Smooth muscle cell (in vitro differentiated cells): Measurements from ENCODE around the gene ADAP1. TPM values are rescaled to one million over a fixed set of nuclear protein-coding genes. Genes with fewer than 3 reads are reported as not detected.

Experiments
- DNase-seq: peaks from one replicate; lab custom pipeline; 2025; ENCODE audit not compliant: unreplicated experiment; lab: John Stamatoyannopoulos, UW
- H2AFZ ChIP-seq: fragments of 200-600 bp; sonication (generic); 2 replicates; pipeline ENCODE4 v1.6.0; 2016; ENCODE audit warnings: antibody characterized with exemption, low read depth, mild to moderate bottlenecking
- H3F3A ChIP-seq: fragments of 200-600 bp; sonication (generic); 2 replicates; pipeline ENCODE4 v1.6.0; 2017; ENCODE audit warnings: antibody characterized with exemption, low read depth
- H3K27ac ChIP-seq: fragments of 200-600 bp; sonication (generic); 2 replicates; pipeline ENCODE4 v1.5.1; 2016; ENCODE audit warnings: low read depth, mild to moderate bottlenecking
- H3K27me3 ChIP-seq: fragments of 200-600 bp; sonication (generic); 2 replicates; pipeline ENCODE4 v1.6.1; 2016; ENCODE audit warnings: low read depth, mild to moderate bottlenecking
- H3K36me3 ChIP-seq: fragments of 200-600 bp; sonication (generic); 2 replicates; pipeline ENCODE4 v1.5.1; 2016; ENCODE audit warnings: low read depth
- H3K4me1 ChIP-seq: fragments of 200-600 bp; sonication (generic); 2 replicates; pipeline ENCODE4 v1.5.1; 2016; ENCODE audit warnings: low read depth
- H3K4me2 ChIP-seq: fragments of 200-600 bp; sonication (generic); 2 replicates; pipeline ENCODE4 v1.6.0; 2016; ENCODE audit warnings: mild to moderate bottlenecking
- H3K4me3 ChIP-seq: fragments of 200-600 bp; sonication (generic); 2 replicates; pipeline ENCODE4 v1.5.1; 2016; ENCODE audit warnings: mild to moderate bottlenecking
- H3K79me2 ChIP-seq: fragments of 200-600 bp; sonication (generic); 2 replicates; pipeline ENCODE4 v1.6.0; 2016; ENCODE audit warnings: low read depth, mild to moderate bottlenecking
- H3K9ac ChIP-seq: fragments of 200-600 bp; sonication (generic); 2 replicates; pipeline ENCODE4 v1.6.0; 2016; ENCODE audit warnings: low read depth
- H3K9me3 ChIP-seq: fragments of 200-600 bp; sonication (generic); replicated peaks from 2 replicates; pipeline ENCODE4 v1.5.1; 2016; ENCODE audit warnings: low read depth
- H4K20me1 ChIP-seq: fragments of 200-600 bp; sonication (generic); 2 replicates; pipeline ENCODE4 v1.6.0; 2016; ENCODE audit warnings: low read depth
- CTCF ChIP-seq: fragments of 200-600 bp; sonication (generic); IDR thresholded peaks from 2 replicates; pipeline ENCODE4 v1.5.1; 2017; ENCODE audit warnings: borderline replicate concordance, mild to moderate bottlenecking, antibody characterized with exemption; ENCODE audit not compliant: insufficient read depth, poor library complexity, severe bottlenecking
- WGBS: methylation state at CpG from one replicate; pipeline ENCODE4 v1.1.7; 2016; ENCODE audit warnings: low lambda C conversion rate; 5-methylcytosine and 5-hydroxymethylcytosine counted together
- polyA plus RNA-seq: library from polyadenylated mRNA; unstranded; fragments of >200 nt; fragmentation: Nextera tagmentation; extraction: Ambion mirVana; gene quantifications from 2 replicates; pipeline ENCODE4 v1.2.1, GENCODE V29; 2016
- total RNA-seq: library from RNA; depleted of rRNA; stranded (reverse); fragments of >200 nt; gene quantifications from 2 replicates; pipeline ENCODE4 v1.2.3, GENCODE V29; 2014

ADAP1 gene
- total and polyA plus RNA-seq, 2 experiments from 2014 or later = 1.3 to 2.0 TPM

- DNase-seq = no peak
- Histone ChIP-seq H3K9ac (no peak overlapping the region), H4K20me1 (no peaks in the 10 kb centered on the region), H3K4me1 (no peaks in the 10 kb centered on the region), H3K27ac (no peak overlapping the region), H3K9me3 (no peaks in the 10 kb centered on the region), H3K4me3 (no peak overlapping the region), H2AFZ (no peak overlapping the region), H3K27me3 (no peaks in the 10 kb centered on the region), H3K4me2 (no peak overlapping the region), H3K36me3 (peaks cover 10% of the 10 kb centered on the region), H3K79me2 (no peaks in the 10 kb centered on the region), H3F3A (no peaks in the 10 kb centered on the region)
- TF ChIP-seq CTCF = no peak
- 86% methylated on average over 16 of the region's 16 CpGs for WGBS
Measured at GRCh38 chr7:859359-860030, 95.0 kb downstream of the ADAP1 start.

GRCh38 chr7:857661-858060 is 96.8 kb downstream of the ADAP1 start:
- no peak for TF ChIP-seq CTCF
- 98% methylated on average over 9 of the region's 9 CpGs for WGBS
- H3K4me1 ChIP-seq = no peaks in the 10 kb centered on the region
- no peak overlapping the region for H3K27ac ChIP-seq
- H3K79me2 ChIP-seq = no peaks in the 10 kb centered on the region
- H3K9ac ChIP-seq = no peak overlapping the region
- DNase-seq = no peak
- H3K27me3 ChIP-seq = no peaks in the 10 kb centered on the region
- no peak overlapping the region for H2AFZ ChIP-seq
- no peaks in the 10 kb centered on the region for H3F3A ChIP-seq
- peaks cover 10% of the 10 kb centered on the region for H3K36me3 ChIP-seq
- H3K4me3 ChIP-seq = no peak overlapping the region
- H4K20me1 ChIP-seq = no peaks in the 10 kb centered on the region
- no peaks in the 10 kb centered on the region for H3K9me3 ChIP-seq
- no peak overlapping the region for H3K4me2 ChIP-seq

- TF ChIP-seq CTCF = no peak
- peaks cover under 1% of the 10 kb centered on the region for H3K36me3 ChIP-seq
- H3K9me3 ChIP-seq = no peaks in the 10 kb centered on the region
- no peak overlapping the region for H3K27ac ChIP-seq
- no peak overlapping the region for H3K4me3 ChIP-seq
- H3K4me2 ChIP-seq = no peak overlapping the region
- 95% methylated on average over 29 of the region's 30 CpGs for WGBS
- DNase-seq = no peak
- H3K9ac ChIP-seq = no peak overlapping the region
- H2AFZ ChIP-seq = no peak overlapping the region
- H4K20me1 ChIP-seq = peaks cover 3% of the 10 kb centered on the region
- no peaks in the 10 kb centered on the region for H3F3A ChIP-seq
- H3K27me3 ChIP-seq = no peaks in the 10 kb centered on the region
- H3K79me2 ChIP-seq = no peaks in the 10 kb centered on the region
- no peaks in the 10 kb centered on the region for H3K4me1 ChIP-seq
Measured at GRCh38 chr7:856444-857095, 97.9 kb downstream of the ADAP1 start.
